Astrocyte of the hippocampus (primary cell): ENCODE results near the gene ZRANB1.

ENCODE experiments used
- DNase-seq: peaks from one replicate; pipeline ENCODE4 v3.0.0; 2011; ENCODE audit warnings: low read depth, low spot score

The ZRANB1 gene

GRCh38 chr10:125033146-125033924, 91.4 kb downstream of the ZRANB1 start:
- DNase-seq: no peak

GRCh38 chr10:125034675-125035074, 92.8 kb downstream of the ZRANB1 start:
- peak; percentile 51 for DNase-seq

- peak; percentile 93 for DNase-seq
Measured at GRCh38 chr10:125035136-125035535, 93.2 kb downstream of the ZRANB1 start.

GRCh38 chr10:125035588-125036295, 93.8 kb downstream of the ZRANB1 start:
- DNase-seq: no peak

GRCh38 chr10:125037145-125037877, 95.4 kb downstream of the ZRANB1 start:
- peak; percentile 66 for DNase-seq
